ENCODE data around the gene CLIC3. TPM values are rescaled to one million over a fixed set of nuclear protein-coding genes. Genes with fewer than 3 reads are reported as not detected.

CLIC3 gene
- total and polyA plus RNA-seq, 2 donors from 2014 or later, result 2.1 to 4.0 TPM

DNA sequence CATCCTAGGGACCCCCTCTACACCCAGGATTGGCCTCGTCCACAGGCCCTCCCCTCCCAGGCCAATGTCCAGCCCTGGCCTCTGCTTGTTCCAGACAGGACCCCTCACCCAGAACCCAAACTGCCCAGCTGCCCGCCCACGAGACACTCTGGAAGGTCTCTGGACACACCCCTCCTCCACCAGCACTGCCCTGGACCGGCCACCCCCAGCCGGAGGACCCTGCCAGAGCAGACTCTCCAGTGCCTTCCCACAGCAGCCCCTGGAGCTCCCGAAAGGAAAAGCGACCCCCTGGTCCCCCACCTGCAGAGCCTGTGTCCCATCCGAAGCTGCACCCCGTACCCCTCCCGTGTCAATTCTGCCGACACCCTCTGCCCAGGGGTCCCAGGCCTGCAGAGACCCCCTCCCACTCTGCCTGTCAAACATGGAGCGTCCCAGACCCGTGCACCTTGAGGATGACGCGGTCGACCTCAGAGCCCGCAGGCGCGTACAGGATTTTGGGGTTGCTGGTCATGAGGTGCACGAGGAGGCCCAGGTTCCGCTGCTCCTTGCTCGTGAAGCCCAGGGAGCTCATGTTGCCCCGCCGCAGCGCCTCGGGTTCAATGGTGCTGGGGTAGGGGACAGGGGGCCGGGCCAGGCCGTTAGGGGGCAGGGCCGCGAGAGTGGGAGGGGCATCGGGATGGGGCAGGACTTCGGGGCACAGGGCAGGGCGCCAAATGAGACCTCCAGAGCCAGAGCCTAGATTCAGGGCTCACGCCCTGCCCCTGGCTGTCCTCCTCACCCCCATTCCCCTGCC is 23.7 kb upstream of the CLIC3 start:
- H3K36me3 ChIP-seq (ENCODE audit: control insufficient read depth in 2 of 3, insufficient read depth in 3 of 3, low read length in 3 of 3), result peaks cover 0 to 8% (median 0%) of the 10 kb centered on the region in 3 donors
- intact Hi-C loops (cut with DNase I), result loop anchor here (10.0 kb wide), 1 partner anchor 65 kb away; the partner anchor contains the start of gene LCN12
- TF ChIP-seq, protein P1, sequence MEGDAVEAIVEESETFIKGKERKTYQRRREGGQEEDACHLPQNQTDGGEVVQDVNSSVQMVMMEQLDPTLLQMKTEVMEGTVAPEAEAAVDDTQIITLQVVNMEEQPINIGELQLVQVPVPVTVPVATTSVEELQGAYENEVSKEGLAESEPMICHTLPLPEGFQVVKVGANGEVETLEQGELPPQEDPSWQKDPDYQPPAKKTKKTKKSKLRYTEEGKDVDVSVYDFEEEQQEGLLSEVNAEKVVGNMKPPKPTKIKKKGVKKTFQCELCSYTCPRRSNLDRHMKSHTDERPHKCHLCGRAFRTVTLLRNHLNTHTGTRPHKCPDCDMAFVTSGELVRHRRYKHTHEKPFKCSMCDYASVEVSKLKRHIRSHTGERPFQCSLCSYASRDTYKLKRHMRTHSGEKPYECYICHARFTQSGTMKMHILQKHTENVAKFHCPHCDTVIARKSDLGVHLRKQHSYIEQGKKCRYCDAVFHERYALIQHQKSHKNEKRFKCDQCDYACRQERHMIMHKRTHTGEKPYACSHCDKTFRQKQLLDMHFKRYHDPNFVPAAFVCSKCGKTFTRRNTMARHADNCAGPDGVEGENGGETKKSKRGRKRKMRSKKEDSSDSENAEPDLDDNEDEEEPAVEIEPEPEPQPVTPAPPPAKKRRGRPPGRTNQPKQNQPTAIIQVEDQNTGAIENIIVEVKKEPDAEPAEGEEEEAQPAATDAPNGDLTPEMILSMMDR (IDR thresholded peaks at IDR 0.05; ENCODE audit: borderline replicate concordance, extremely low read depth, insufficient read depth), result no peak
- no peaks in the 10 kb centered on the region for H3K9me3 ChIP-seq (ENCODE audit: control insufficient read depth in 2 of 3, insufficient read depth in 1 of 3, low read length in 3 of 3)
- no peak overlapping the region for H3K4me3 ChIP-seq (ENCODE audit: low read length in 3 of 3)
- H3K27me3 ChIP-seq (ENCODE audit: control insufficient read depth, insufficient read depth, low read length), result no peaks in the 10 kb centered on the region
- peaks cover 0 to 2% (median 0%) of the 10 kb centered on the region in 3 donors for H3K4me1 ChIP-seq (ENCODE audit: control insufficient read depth in 2 of 3, insufficient read depth in 2 of 3, low read depth in 1 of 3, low read length in 3 of 3)
- no peak overlapping the region for H3K27ac ChIP-seq (ENCODE audit: low read depth in 2 of 2, low read length in 2 of 2)
- no peak overlapping the region for H3K9ac ChIP-seq (ENCODE audit: low read length in 3 of 3)
- no peak for DNase-seq
- no peak for FAIRE-seq

DNA sequence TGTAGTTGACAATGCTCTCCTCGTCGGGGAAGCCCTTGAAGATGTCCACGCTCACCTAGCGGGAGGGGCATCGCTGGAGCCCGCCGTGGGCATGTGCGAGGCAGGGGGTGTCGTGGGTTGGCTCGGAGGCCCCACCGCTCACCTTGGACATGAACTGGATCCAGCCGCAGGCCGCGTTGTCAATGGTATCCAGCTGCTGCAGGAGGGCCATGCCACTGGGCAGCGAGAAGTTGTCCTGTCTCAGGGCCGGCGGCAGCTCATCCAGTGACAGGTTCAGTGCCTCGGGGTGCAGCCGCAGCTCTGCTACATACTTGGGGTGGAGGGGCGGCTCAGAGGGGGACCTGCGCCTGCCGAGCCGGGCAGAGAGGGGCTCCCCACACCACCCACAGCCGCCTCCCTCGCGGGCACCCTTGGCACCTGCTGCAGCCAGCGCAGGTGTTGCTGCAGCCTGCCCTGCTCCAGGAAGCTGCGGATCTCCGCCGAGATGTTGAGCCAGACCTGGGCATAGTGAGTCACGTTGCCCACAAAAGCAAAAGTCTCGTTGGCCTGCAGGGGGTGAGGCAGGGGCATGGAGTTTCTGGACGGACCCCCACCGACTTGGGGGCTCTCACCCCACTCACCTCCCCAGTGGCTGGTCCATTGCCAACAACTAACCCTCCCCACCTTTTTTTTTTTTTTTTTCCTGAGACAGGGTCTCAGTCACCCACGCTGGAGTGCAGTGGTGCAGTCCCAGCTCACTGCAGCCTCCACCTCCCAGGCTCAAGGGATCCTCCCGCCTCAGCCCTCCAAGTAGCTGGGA is 22.6 kb upstream of the CLIC3 start:
- Histone ChIP-seq H3K4me1 (ENCODE audit: control insufficient read depth in 2 of 3, insufficient read depth in 2 of 3, low read depth in 1 of 3, low read length in 3 of 3) (no peaks in the 10 kb centered on the region), H3K9ac (ENCODE audit: low read length in 3 of 3) (no peak overlapping the region), H3K27ac (ENCODE audit: low read depth in 2 of 2, low read length in 2 of 2) (no peak overlapping the region), H3K9me3 (ENCODE audit: control insufficient read depth in 2 of 3, insufficient read depth in 1 of 3, low read length in 3 of 3) (no peaks in the 10 kb centered on the region), H3K27me3 (ENCODE audit: control insufficient read depth, insufficient read depth, low read length) (no peaks in the 10 kb centered on the region), H3K36me3 (ENCODE audit: control insufficient read depth in 2 of 3, insufficient read depth in 3 of 3, low read length in 3 of 3) (peaks cover 0 to 8% (median 0%) of the 10 kb centered on the region in 3 donors), H3K4me3 (ENCODE audit: low read length in 3 of 3) (no peak overlapping the region)
- DNase-seq, result no peak
- TF ChIP-seq, protein P1 (IDR thresholded peaks at IDR 0.05; ENCODE audit: borderline replicate concordance, extremely low read depth, insufficient read depth), result no peak
- FAIRE-seq, result no peak
- intact Hi-C loops (cut with DNase I), result no loop called here

DNA sequence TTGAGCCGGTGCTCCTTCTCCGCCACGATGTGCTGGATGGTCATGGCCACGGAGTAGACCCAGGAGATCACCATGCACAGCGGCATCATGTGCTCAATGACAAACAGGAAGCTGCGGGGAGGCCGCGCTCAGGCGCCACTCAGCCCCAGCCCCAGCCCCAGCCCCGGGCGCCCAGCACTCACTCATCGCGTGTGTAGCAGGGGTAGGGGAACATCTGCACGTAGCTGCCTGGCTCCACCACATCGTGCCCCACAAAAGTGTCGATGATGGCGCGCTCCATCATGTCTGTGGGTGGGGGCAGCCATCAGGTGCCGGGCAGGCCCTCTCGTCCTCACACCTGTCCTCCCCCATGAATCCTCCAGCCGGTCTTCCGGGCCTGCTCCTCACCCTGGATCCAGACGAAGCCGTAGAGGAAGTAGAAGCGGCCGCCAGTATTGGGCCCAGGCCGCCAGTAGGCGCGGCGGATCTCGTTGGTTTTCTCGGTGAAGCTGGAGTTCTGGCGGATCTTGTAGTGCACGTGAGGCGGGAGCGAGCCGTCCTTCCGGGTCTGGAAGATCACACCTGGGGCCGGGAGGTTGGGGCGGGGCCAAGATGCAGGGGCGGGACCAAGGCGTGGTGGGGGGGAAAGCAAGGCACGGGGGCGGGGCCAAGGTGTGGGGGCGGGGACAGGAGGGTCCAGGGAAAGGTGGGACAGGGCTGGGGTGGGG is 21.6 kb upstream of the CLIC3 start:
- no peaks in the 10 kb centered on the region for H3K4me1 ChIP-seq (ENCODE audit: control insufficient read depth in 2 of 3, insufficient read depth in 2 of 3, low read depth in 1 of 3, low read length in 3 of 3)
- no peak for FAIRE-seq
- no peaks in the 10 kb centered on the region for H3K27me3 ChIP-seq (ENCODE audit: control insufficient read depth, insufficient read depth, low read length)
- no peak overlapping the region for H3K4me3 ChIP-seq (ENCODE audit: low read length in 3 of 3)
- no peaks in the 10 kb centered on the region for H3K9me3 ChIP-seq (ENCODE audit: control insufficient read depth in 2 of 3, insufficient read depth in 1 of 3, low read length in 3 of 3)
- no peak overlapping the region for H3K27ac ChIP-seq (ENCODE audit: low read depth in 2 of 2, low read length in 2 of 2)
- TF ChIP-seq, protein P1 (IDR thresholded peaks at IDR 0.05; ENCODE audit: borderline replicate concordance, extremely low read depth, insufficient read depth), result no peak
- no peak overlapping the region for H3K9ac ChIP-seq (ENCODE audit: low read length in 3 of 3)
- DNase-seq, result no peak
- intact Hi-C loops (cut with DNase I), result no loop called here
- peaks cover 0 to 8% (median 0%) of the 10 kb centered on the region in 3 donors for H3K36me3 ChIP-seq (ENCODE audit: control insufficient read depth in 2 of 3, insufficient read depth in 3 of 3, low read length in 3 of 3)

All from kidney (tissue), 14 donors.